GM23338 (cell line): ENCODE results near the gene MAGEA3. TPM values are rescaled to one million over a fixed set of nuclear protein-coding genes. Genes with fewer than 3 reads are reported as not detected.
"Not testable (repeated sequence)": the region's sequence is repeated elsewhere in the genome, so short reads cannot be mapped to it uniquely, and the experiment has no call there.

ENCODE experiments used
- ATAC-seq: fragments of 200-7000 bp; cut with Tn5 transposase; 3 replicates; pipeline ENCODE4 v1.9.1; 2020
- DNase-seq: peaks from one replicate; pipeline ENCODE4 v3.0.0-alpha.2; 2015; ENCODE audit warnings: low spot score
- H2AFZ ChIP-seq: fragments of 200-600 bp; sonication (generic); 2 replicates; pipeline ENCODE4 v1.8.0; 2016; ENCODE audit warnings: antibody characterized with exemption, mild to moderate bottlenecking, moderate library complexity
- H3F3A ChIP-seq: fragments of 200-600 bp; sonication (generic); replicated peaks from 2 replicates; pipeline ENCODE4 v1.8.0; 2017; ENCODE audit warnings: antibody characterized with exemption, mixed run types, low read depth
- H3K27ac ChIP-seq: fragments of 200-600 bp; sonication (generic); 2 replicates; pipeline ENCODE4 v1.6.1; 2016; ENCODE audit warnings: low read depth
- H3K27me3 ChIP-seq: fragments of 200-600 bp; sonication (generic); 2 replicates; pipeline ENCODE4 v1.8.0; 2016; ENCODE audit warnings: mild to moderate bottlenecking, mixed run types, moderate library complexity; ENCODE audit not compliant: insufficient read depth
- H3K36me3 ChIP-seq: fragments of 200-600 bp; sonication (generic); 2 replicates; pipeline ENCODE4 v1.8.0; 2016; ENCODE audit warnings: mild to moderate bottlenecking; ENCODE audit not compliant: insufficient read depth
- H3K4me1 ChIP-seq: fragments of 200-600 bp; sonication (generic); 2 replicates; pipeline ENCODE4 v1.8.0; 2016; ENCODE audit warnings: mild to moderate bottlenecking, moderate library complexity; ENCODE audit not compliant: insufficient read depth
- H3K4me2 ChIP-seq: fragments of 200-600 bp; sonication (generic); 2 replicates; pipeline ENCODE4 v1.7.1; 2017; ENCODE audit warnings: mixed run types
- H3K4me3 ChIP-seq: fragments of 200-600 bp; sonication (generic); 2 replicates; pipeline ENCODE4 v1.6.1; 2016; ENCODE audit warnings: mixed run types
- H3K79me2 ChIP-seq: fragments of 200-600 bp; sonication (generic); replicated peaks from 2 replicates; pipeline ENCODE4 v1.8.0; 2017; ENCODE audit warnings: mild to moderate bottlenecking; ENCODE audit not compliant: insufficient read depth
- H3K9me2 ChIP-seq: fragments of 200-600 bp; sonication (generic); 2 replicates; pipeline ENCODE4 v1.8.0; 2017; ENCODE audit not compliant: insufficient read depth
- H4K20me1 ChIP-seq: fragments of 200-600 bp; sonication (generic); replicated peaks from 2 replicates; pipeline ENCODE4 v1.8.0; 2017; ENCODE audit warnings: mild to moderate bottlenecking; ENCODE audit not compliant: insufficient read depth
- H3K27ac Mint-ChIP-seq: 2 replicates; pipeline ENCODE4 v1.8.0; 2020; ENCODE audit warnings: inconsistent platforms, mild to moderate bottlenecking, moderate library complexity, mixed read lengths
- H3K27me3 Mint-ChIP-seq: 3 replicates; pipeline ENCODE4 v1.8.0; 2022; ENCODE audit warnings: low read depth, mild to moderate bottlenecking, moderate library complexity, mixed read lengths, inconsistent platforms; ENCODE audit not compliant: insufficient read depth, poor library complexity
- H3K36me3 Mint-ChIP-seq: 3 replicates; pipeline ENCODE4 v1.8.0; 2021; ENCODE audit warnings: low read depth, mild to moderate bottlenecking, inconsistent platforms, moderate library complexity, mixed read lengths
- H3K4me1 Mint-ChIP-seq: 3 replicates; pipeline ENCODE4 v1.8.0; 2020; ENCODE audit warnings: mild to moderate bottlenecking, inconsistent platforms, mixed read lengths
- H3K4me3 Mint-ChIP-seq: 3 replicates; pipeline ENCODE4 v1.8.0; 2021; ENCODE audit warnings: moderate library complexity, mild to moderate bottlenecking, inconsistent platforms, mixed read lengths
- H3K9me3 Mint-ChIP-seq: 3 replicates; pipeline ENCODE4 v1.8.0; 2020; ENCODE audit warnings: moderate library complexity, mild to moderate bottlenecking, inconsistent platforms, mixed read lengths
- CTCF ChIP-seq, 2 experiments: fragments of 200-600 bp in 1 of 2; sonication (generic) in 1 of 2; conservative IDR thresholded peaks; 2 replicates each; pipeline versions ENCODE4 v1.5.1 to v1.6.1; 2016 to 2017; ENCODE audit warnings: antibody characterized with exemption in 2 of 2, low read depth in 2 of 2, mild to moderate bottlenecking in 2 of 2, moderate library complexity in 1 of 2
- EZH2 ChIP-seq: fragments of 200-600 bp; sonication (generic); IDR thresholded peaks from one replicate; pipeline ENCODE4 v1.8.0; 2017; ENCODE audit warnings: antibody characterized with exemption, mild to moderate bottlenecking, low read depth; ENCODE audit not compliant: unreplicated experiment
- EZH2phosphoT487 ChIP-seq: fragments of 200-600 bp; sonication (generic); IDR thresholded peaks from one replicate; pipeline ENCODE4 v1.8.1; 2018; ENCODE audit warnings: antibody characterized with exemption; ENCODE audit not compliant: unreplicated experiment
- JUNB ChIP-seq: IDR thresholded peaks from one replicate; pipeline ENCODE4 v1.6.1; 2016; ENCODE audit warnings: antibody characterized with exemption; ENCODE audit not compliant: unreplicated experiment
- NANOG ChIP-seq: IDR thresholded peaks from 2 replicates; pipeline ENCODE4 v1.6.1; 2016; ENCODE audit warnings: antibody characterized with exemption, borderline replicate concordance
- POLR2AphosphoS5 ChIP-seq: IDR thresholded peaks from 2 replicates; pipeline ENCODE4 v1.6.1; 2016; ENCODE audit warnings: antibody characterized with exemption, low read depth
- STAT1 ChIP-seq: IDR thresholded peaks from one replicate; pipeline ENCODE4 v1.6.1; 2016; ENCODE audit warnings: antibody characterized with exemption; ENCODE audit not compliant: unreplicated experiment
- ZNF331 ChIP-seq: fragments of 250-450 bp; sonication (Bioruptor Pico); IDR thresholded peaks from 2 replicates; pipeline ENCODE4 v1.5.0; 2020; ENCODE audit warnings: low read depth, mild to moderate bottlenecking, moderate library complexity
- long read RNA-seq: library from polyadenylated mRNA; unstranded; transcript quantifications from one replicate; pipeline ENCODE4 v2.0.0, GENCODE V29; 2020; ENCODE audit not compliant: unreplicated experiment
- polyA plus RNA-seq: library from polyadenylated mRNA; unstranded; fragments of >200 nt; fragmentation: Nextera tagmentation; extraction: Ambion mirVana; gene quantifications from 2 replicates; pipeline ENCODE4 v1.2.1, GENCODE V29; 2016
- total RNA-seq: library from RNA; depleted of rRNA; stranded (reverse); fragments of >200 nt; shearing (Covaris generic); gene quantifications from 2 replicates; pipeline ENCODE4 v1.2.3, GENCODE V29; 2014; rRNA removed
- TF ChIP-seq, protein P1 (sequence below): IDR thresholded peaks from one replicate; pipeline ENCODE4 v1.6.1; 2018; ENCODE audit warnings: antibody characterized with exemption; ENCODE audit not compliant: unreplicated experiment
- TF ChIP-seq, protein P2 (sequence below): IDR thresholded peaks from 2 replicates; pipeline ENCODE4 v1.6.1; 2016; ENCODE audit warnings: antibody characterized with exemption

The MAGEA3 gene
- not detected in 2 replicates for total RNA-seq
- polyA plus RNA-seq = 0.16 and 0.39 TPM in 2 replicates
- long read RNA-seq = 0 reads

- H3K27me3 Mint-ChIP-seq, H3K27ac ChIP-seq, H3K9me3 Mint-ChIP-seq, H3K79me2 ChIP-seq, DNase-seq, H3K36me3 Mint-ChIP-seq, H3K4me1 Mint-ChIP-seq, H4K20me1 ChIP-seq, H3K4me3 ChIP-seq, H3K4me1 ChIP-seq, H2AFZ ChIP-seq, H3K4me3 Mint-ChIP-seq, H3K27me3 ChIP-seq, H3K27ac Mint-ChIP-seq, H3K9me2 ChIP-seq, ATAC-seq, H3F3A ChIP-seq, H3K4me2 ChIP-seq, H3K36me3 ChIP-seq: not testable (repeated sequence)
These were observed at the start of gene MAGEA3 for GRCh38 chrX:152697952-152698931. Gene MAGEA3 (plus strand): TSS chrX:152698794. CDS start chrX:152700833, 2,039 bp downstream.

DNA sequence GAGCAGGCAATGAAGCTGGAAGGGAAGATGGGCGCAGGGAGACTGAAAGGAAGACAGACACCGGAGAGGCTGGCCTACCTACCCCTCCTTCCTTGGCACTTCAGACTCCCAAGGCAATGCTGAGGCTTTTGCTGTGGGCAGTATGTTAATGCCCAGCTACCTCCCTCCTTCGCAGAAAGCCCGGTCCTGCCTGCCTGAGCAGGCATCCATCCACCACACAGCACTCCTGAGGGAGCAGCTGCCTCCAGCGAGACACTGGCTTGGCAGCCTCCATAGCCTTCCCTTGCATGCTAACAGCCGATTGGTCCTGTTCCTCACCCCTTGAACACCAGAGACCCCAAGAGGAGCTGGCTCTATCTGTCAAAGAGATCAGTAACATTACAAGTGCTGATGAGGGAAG lies 46.5 kb upstream of the MAGEA3 start:
- H3K27ac Mint-ChIP-seq = no peak overlapping the region
- no peaks in the 10 kb centered on the region for H3K9me2 ChIP-seq
- no peaks in the 10 kb centered on the region for H3K36me3 ChIP-seq
- DNase-seq (no peak), ATAC-seq (no peak)
- peaks cover 47% of the 10 kb centered on the region for H3K36me3 Mint-ChIP-seq
- no peaks in the 10 kb centered on the region for H3K79me2 ChIP-seq
- no peaks in the 10 kb centered on the region for H3K4me1 Mint-ChIP-seq
- H3K27ac ChIP-seq = no peak overlapping the region
- no peaks in the 10 kb centered on the region for H3F3A ChIP-seq
- no peak overlapping the region for H3K4me2 ChIP-seq
- no peaks in the 10 kb centered on the region for H3K27me3 ChIP-seq
- no peaks in the 10 kb centered on the region for H3K9me3 Mint-ChIP-seq
- no peak overlapping the region for H3K4me3 Mint-ChIP-seq
- H3K4me3 ChIP-seq = no peak overlapping the region
- no peaks in the 10 kb centered on the region for H4K20me1 ChIP-seq
- H3K4me1 ChIP-seq = no peaks in the 10 kb centered on the region
- no peaks in the 10 kb centered on the region for H3K27me3 Mint-ChIP-seq
- no peak overlapping the region for H2AFZ ChIP-seq
- TF ChIP-seq JUNB (no peak), EZH2 (no peak), ZNF331 (CRISPR knock-in tag) (no peak), STAT1 (no peak), CTCF (conservative IDR thresholded peaks at IDR 0.05; ENCODE audit: low read depth in 2 of 2) (no peak), POLR2AphosphoS5 (no peak), NANOG (no peak), EZH2phosphoT487 (no peak)
- TF ChIP-seq, protein P1, sequence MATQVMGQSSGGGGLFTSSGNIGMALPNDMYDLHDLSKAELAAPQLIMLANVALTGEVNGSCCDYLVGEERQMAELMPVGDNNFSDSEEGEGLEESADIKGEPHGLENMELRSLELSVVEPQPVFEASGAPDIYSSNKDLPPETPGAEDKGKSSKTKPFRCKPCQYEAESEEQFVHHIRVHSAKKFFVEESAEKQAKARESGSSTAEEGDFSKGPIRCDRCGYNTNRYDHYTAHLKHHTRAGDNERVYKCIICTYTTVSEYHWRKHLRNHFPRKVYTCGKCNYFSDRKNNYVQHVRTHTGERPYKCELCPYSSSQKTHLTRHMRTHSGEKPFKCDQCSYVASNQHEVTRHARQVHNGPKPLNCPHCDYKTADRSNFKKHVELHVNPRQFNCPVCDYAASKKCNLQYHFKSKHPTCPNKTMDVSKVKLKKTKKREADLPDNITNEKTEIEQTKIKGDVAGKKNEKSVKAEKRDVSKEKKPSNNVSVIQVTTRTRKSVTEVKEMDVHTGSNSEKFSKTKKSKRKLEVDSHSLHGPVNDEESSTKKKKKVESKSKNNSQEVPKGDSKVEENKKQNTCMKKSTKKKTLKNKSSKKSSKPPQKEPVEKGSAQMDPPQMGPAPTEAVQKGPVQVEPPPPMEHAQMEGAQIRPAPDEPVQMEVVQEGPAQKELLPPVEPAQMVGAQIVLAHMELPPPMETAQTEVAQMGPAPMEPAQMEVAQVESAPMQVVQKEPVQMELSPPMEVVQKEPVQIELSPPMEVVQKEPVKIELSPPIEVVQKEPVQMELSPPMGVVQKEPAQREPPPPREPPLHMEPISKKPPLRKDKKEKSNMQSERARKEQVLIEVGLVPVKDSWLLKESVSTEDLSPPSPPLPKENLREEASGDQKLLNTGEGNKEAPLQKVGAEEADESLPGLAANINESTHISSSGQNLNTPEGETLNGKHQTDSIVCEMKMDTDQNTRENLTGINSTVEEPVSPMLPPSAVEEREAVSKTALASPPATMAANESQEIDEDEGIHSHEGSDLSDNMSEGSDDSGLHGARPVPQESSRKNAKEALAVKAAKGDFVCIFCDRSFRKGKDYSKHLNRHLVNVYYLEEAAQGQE = no peak
- TF ChIP-seq, protein P2, sequence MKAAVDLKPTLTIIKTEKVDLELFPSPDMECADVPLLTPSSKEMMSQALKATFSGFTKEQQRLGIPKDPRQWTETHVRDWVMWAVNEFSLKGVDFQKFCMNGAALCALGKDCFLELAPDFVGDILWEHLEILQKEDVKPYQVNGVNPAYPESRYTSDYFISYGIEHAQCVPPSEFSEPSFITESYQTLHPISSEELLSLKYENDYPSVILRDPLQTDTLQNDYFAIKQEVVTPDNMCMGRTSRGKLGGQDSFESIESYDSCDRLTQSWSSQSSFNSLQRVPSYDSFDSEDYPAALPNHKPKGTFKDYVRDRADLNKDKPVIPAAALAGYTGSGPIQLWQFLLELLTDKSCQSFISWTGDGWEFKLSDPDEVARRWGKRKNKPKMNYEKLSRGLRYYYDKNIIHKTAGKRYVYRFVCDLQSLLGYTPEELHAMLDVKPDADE = no peak
